Colon (tissue), 2 donors: ENCODE measurements around the gene SELENOF.
"Not testable (repeated sequence)": the region's sequence is repeated elsewhere in the genome, so short reads cannot be mapped to it uniquely, and the experiment has no call there.

Experiments used
- FAIRE-seq: peaks from 2 replicates; lab custom pipeline; 2012; peaks lifted over from hg19 to GRCh38; lab: Jason Lieb, UNC
- donor health status: control.
- donor health status: control.

Gene SELENOF

DNA sequence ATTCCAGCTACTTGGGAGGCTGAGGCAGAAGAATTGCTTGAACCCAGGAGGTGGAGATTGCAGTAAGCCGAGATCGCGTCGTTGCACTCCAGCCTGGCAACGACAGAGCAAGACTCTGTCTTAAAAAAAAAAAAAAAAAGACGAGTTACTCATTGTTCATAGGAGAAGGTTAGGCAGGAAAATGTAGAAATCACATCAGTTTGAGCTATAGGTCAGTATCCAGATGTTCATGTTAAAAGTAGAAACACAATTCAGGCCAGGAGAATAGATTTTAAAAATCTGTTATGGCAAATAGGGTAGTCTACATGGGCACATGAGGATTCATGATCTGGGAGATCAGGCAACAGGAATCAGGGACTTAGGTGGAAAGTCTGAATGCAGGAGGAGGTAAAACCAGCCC, 57.7 kb downstream of the SELENOF start:
- no peak for FAIRE-seq

DNA sequence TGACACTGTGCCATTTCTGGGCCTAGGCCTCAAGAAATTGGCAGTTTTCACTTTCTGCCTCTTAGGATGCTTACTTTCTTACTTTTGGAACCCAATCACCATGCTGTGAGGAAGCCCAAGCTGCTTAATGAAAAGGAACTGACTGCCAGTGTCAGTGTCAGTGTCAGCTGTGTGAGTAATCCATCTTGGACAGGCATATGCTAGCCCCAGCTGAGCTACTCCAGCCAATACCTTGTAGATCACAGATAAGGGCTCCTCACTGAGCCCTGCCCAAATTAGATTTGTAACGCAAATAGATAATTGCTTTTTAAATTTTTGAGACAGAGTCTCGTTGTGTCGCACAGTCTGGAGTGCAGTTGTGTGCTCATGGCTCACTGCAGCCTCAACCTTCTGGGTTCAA, 59.6 kb downstream of the SELENOF start:
- no peak for FAIRE-seq

DNA sequence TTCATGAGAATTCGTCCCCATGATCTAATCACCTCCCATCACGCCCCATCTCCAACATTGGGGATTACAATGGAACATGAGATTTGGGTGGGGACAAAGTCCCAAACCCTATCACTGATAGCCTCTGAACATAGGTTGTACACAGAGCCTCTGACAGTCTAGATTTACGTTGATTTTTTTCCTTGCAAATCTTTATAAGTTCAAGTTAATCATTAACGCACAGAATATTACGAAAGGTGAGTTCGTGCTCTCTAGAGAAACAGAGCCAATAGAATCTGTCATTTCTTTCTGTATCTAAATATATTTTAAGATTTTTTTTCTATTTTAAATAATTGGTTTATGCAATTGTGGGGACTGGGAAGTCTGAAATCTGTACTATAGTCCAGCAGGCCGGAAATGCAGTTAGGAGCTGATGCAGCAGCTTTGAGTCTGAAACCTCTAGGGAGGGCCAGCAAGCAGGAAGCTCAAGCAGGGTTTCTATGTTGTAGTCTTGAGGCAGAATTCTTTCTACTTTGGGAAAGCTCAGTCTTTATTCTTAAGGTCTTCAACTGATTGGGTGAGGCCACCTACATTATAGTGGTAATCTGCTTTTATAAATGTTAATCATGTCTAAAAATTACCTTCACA, 61.0 kb downstream of the SELENOF start:
- FAIRE-seq, result no peak

DNA sequence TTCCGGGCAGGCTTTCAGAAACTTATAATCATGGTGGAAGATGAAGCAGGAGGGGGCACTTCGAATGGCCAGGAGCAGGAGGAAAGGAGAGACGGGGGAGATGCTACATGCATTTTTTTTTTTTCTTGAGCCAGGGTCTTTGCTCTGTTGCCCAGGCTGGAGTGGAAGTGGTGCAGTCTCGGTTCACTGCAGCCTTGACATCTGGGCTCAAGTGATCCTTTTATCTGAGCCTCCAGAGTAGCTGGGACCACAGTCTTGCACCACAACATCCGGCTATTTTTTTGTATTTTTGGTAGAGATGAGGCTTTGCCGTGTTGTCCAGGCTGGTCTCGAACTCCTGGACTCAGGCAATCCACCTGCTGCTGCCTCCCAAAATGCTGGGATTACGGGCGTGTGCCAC, 61.6 kb downstream of the SELENOF start:
- no peak for FAIRE-seq

DNA sequence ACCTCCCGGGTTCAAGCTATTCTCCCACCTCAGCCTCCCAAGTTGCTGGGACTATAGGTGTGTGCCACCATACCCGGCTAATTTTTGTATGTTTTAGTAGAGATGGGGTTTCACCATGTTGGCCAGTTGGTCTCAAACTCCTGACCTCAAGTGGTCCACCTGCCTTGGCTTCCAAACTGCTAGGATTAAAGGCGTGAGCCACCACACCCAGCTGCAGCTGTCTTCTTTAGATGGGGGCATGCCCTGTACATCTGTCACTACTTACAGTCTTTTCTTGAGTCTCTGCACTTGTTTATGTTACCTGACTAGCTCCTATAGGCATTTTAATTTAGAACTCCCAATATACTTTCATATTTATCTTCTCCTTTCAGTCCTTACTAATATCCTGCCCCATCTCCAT, 64.2 kb downstream of the SELENOF start:
- FAIRE-seq, result no peak

DNA sequence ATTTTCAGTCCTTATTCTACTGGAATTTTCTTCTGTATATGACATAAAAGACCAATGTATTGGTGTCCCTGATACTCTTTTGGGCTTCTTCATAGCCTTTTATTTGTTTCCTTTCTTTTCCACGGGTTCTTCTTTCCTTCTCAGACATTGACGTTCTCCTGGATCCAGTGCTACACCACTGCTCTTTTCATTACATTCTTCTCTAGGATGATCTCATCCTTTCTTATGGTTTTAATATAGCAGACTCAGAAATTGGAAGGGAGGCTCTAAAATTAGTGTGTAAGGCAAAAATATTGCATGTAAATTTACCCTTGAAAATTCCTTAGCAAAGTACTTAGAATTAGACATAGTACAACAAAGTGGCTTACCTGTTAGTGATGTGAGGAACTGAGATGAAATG, 65.3 kb downstream of the SELENOF start:
- no peak for FAIRE-seq

DNA sequence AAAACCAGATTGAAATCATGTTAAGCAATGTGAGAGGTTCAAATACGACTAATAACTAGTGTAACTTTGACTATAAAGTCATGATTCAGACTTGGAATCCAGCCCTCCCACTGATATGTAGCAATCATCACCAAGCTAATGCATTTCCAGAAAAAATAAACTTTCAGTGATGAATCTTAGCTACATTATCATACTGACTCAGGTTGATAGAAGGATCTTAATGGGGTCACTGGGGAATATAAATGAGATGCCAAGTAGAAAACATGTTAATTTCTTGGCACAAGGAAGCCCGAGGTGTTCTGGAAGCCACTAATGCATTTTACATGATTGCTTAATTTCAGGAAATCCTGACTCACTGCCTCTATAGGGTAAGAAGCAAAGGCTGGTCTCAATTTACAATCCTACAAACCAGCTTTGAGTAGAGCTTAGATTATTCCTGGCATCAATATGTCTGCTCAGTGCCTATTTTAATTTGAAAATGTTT, 67.7 kb downstream of the SELENOF start:
- no peak for FAIRE-seq

DNA sequence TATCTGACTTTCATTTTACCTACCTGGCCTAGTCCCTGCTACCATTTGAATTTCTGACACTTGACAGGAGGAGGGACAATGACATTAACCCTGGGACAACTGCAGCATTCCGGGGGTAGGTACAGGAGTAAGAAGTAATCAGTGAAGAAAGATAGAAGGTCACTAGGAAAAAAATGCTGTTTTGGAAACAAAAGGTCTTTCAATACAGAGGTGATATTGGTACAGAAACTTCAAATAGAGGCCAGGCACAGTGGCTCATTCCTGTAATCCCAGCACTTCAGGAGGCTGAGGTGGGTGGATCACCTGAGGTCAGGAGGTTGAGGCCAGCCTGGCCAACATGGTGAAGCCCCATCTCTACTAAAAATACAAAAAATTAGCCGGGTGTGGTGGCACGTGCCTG, 68.4 kb downstream of the SELENOF start:
- no peak for FAIRE-seq

DNA sequence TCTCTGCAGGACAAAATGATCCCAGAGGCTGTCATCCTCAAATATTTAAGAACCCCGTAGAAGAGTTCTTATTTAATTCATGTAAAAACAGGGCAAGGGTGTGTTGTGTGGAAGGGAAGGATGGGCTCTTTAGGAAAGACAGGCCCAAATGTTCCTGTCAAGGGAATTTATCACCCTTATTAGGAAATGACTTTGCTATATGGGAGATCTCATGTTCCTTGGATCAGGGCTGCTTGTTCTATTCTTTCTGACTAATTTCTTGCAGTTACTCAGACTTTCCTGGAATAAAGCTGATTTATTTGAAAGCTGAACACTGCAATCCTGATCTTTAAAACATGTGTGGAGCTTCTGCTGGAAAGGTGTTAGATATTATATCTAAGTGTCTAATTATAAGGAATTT, 72.8 kb downstream of the SELENOF start:
- no peak for FAIRE-seq

DNA sequence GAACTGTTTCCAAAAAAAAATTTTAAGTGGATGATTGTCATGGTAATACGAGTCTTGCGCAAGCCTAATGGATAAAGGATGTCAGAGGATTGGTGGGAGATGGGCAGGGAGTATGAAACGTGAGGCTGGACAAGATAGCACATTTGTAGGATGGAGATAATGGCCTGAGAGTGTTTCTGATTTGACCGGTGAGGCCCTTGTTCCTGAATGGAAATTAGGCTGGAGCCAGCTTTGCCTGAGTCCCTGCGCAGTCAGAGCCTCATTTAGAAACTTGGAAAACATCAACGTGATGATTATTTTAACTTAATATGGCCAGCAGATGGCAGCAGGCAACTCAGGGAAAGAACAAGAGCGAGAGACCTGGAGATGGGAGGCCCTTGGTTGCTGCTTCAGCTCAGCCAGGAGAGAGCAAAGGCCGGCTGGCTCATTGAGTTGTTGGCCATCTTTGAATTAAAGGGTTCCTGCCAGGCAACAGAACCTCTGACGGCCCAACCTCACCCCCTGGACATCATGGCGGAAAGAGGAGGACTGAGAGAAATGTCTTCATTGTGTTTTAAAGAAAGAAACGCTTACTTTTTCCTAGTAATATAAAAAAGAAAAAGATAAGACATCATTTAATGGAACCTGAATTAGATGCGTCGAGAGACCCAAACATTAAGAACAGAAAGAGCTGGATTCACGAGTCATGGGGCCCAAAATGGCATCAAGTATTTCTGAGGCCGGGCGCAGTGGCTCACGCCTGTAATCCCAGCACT, 80.3 kb downstream of the SELENOF start:
- no peak for FAIRE-seq

DNA sequence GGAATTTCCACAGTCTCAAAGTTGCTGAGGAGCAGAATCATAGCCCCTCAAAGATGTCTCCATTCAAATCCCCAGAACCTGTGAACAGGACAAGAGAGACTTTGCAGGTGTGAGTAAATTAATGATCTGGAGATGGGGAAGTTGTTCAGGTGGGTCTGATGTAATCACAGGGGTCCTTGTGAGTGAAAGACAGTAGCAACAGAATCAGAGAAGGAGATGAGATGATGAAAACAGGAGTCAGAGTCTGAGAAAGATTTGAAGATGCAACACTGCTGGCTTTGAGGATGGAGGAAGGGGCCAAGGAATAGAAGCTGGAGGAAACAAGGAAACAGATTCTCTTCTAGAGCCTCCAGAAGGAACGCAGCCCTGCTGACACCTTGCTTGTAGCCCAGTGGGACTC, 81.5 kb downstream of the SELENOF start:
- no peak for FAIRE-seq

DNA sequence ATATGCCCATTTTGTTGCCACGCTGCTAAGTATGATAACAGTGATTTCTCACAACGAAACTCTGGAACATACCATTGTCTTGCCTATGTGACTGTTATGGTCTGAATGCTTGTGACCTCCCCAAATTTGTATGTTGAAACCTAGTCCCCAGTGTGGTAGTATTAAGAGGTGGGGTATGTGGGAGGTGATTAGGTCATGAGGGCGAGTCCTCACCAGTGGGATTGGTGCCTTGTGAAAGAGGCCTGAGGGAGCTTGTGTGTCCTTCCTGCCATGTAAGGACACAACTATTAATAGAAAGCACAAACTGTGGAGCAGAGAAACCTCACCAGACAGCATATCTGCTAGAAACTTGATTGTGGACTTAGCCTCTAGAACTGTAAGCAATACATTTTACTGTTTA, 84.6 kb downstream of the SELENOF start:
- FAIRE-seq, result no peak

DNA sequence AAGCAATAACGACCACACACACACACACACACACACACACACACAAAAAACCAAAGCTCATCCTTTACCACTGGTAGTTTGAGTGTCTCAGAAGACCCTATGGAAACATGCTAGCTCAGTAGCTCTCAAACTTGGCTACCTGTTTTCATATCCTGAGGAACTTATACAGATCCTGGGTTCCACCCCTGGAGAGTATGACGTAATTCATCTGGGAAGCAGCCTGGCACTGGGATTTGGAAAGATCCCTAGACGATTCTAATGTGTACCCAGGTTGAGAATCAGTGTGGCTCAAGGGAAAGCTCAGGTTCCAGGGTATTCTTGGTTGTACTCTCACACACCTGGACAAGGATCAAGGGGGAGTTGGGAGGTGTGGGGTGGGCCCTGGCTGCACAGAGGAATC, 85.9 kb downstream of the SELENOF start:
- no peak for FAIRE-seq

DNA sequence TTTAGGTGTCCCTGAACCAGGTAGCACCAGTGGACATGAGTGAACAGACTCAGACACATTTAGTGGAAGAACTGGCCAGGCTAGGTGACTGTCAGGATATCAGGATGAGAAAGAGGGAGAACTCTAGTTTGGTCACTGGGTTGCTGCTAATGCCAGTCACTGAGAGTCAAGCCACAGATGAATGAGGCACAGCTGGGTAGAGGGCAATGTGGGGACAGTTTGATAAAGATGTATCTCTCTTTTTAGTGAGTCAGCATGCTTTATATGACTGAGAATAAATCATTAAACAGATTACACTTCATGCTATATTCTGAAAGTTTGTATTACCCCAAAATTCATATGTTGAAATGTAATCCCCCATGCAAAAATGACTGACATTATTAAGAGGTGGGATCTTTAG, 87.1 kb downstream of the SELENOF start:
- no peak for FAIRE-seq

DNA sequence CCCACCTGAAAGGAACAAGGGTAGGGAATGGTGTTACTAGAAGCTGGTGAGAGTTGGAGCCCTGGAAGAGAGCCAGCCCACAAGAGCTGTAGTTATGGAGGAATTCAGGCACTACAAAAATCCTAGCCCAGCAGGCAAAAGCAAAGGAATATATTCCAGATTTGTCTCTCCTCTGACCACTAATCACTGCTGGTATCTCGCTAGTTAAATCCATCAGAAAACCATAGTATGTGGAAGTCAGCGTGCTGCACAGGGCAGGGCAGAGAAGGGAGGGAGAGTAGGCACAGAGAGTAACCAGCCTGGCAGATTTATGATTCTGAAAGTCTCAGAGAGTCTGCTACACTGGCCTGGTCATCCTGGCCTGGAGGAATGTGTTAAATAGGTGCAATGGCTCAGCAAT, 88.6 kb downstream of the SELENOF start:
- FAIRE-seq, result no peak

DNA sequence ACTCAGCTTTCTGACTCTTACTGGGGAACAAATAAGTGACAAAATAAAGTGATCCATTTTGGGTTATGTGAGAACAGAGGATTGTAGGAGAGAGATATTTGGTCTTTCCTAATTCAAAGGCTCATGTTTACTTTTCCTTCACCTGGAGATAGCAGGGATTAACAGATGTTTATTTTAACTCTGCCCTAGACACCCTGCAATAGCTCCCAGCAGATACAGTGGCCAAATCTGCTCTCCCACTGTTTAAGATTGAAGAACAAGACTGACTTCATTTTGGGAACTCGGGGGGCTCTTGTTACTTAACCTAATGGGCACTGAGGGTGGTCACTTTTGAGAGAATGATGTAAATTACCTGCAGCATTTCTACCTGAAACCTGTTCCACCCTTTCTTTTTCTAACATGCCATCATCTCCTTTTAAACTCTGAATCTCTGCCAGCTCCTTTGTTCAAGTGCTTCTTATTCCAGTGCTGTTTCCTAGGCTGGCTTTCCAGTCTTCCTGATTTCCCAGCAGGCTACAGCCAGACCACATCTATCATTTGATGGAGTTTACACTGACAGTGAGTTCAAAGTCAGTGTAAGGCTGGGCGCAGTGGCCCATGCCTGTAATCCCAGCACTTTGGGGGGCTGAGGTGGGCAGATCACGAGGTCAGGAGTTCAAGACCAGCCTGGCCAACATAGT, 90.0 kb downstream of the SELENOF start:
- no peak for FAIRE-seq

DNA sequence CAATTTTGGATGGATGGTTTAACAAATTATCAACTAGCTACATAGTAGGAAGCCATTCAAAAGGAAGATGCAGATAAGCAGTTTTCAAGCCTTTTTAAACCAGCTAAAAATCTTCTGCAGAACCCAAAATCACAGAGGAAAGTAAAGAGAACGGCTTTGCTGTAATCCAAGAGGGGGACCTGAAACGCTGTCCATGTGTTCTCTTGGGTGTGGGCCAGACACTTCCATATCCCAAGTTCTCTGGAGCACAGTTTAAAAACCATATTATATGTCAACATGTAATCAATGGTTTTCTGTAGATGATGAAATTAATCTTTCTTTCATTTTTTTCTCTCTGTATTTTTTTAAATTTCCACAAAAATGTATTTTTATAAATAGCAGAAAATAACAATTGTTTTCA, 90.5 kb downstream of the SELENOF start:
- FAIRE-seq, result no peak

DNA sequence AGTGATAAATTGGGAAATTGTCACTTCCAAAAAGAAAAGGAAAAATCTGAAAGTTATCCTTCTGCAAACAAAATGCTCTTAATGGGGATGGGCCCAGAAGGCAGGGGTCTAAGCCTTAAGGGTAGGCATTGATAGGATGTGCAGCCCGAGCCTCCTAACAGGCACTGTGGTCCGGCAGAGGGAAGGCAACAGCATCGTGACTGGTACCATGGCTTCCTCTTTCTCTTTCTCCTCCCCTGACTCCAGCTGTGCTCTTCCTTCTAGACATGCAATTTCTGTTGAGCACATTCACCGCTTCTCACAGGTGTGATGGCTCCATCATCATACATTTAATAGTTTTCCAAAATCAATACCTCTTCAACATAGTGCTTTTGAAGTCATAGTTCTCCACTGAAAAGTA, 91.5 kb downstream of the SELENOF start:
- FAIRE-seq, result no peak

DNA sequence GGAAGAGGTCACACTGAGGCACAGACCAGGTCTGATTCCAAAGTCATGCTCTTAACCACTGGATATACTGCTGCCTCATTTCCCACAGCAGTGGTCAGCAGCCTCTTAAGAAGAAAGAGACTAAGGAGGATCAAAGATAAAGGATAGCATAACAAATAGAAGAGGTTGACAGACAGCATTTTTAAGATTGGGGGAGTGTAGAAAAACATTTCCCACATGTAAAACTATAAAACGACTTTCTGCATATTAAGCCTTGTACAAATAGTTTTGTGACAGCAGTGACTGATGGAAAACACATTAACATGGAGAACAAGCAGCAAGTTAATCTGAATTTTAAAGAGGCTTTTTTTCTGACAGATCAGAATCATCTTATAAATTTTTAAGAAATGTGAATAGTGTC, 92.0 kb downstream of the SELENOF start:
- no peak for FAIRE-seq

DNA sequence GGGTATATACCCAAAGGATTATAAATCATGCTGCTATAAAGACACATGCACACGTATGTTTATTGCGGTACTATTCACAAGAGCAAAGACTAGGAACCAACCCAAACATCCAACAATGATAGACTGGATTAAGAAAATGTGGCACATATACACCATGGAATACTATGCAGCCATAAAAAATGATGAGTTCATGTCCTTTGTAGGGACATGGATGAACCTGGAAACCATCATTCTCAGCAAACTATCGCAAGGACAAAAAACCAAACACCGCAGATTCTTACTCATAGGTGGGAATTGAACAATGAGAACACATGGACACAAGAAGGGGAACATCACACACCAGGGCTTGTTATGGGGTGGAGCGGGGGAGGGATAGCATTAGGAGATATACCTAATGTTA, 94.0 kb downstream of the SELENOF start:
- FAIRE-seq, result not testable (repeated sequence)

DNA sequence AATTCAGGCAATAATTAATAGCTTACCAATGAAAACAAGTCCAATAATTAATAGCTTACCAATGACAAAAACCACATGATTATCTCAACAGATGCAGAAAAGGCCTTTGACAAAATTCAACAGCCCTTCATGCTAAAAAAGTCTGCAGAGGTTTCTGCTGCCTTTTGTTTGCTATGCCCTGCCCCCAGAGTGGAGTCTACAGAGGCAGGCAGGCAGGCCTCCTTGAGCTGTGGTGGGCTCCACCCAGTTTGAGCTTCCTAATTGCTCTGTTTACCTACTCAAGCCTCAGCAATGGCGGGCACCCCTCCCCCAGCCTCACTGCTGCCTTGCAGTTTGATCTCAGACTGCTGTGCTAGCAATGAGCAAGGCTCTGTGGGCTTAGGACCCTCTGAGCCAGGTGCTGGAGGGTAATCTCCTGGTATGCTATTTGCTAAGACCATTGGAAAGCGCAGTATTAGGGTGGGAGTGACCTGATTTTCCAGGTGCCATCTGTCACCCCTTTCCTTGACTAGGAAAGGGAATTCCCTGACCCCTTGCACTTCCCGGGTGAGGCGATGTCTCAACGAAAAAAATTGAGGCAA, 96.6 kb downstream of the SELENOF start:
- FAIRE-seq, result not testable (repeated sequence)

DNA sequence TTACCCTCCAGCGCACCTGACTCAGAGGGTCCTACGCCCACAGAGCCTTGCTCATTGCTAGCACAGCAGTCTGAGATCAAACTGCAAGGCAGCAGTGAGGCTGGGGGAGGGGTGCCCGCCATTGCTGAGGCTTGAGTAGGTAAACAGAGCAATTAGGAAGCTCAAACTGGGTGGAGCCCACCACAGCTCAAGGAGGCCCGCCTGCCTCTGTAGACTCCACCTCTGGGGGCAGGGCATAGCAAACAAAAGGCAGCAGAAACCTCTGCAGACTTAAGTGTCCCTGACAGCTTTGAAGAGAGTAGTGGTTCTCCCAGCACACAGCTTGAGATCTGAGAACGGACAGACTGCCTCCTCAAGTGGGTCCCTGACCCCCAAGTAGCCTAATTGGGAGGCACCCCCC, 99.8 kb downstream of the SELENOF start:
- FAIRE-seq, result not testable (repeated sequence)
